BLaER1 treated with 17β-estradiol and CSF1 and Interleukin-3, amounts not matched to agents 10 nM and 100 nM (cell line): ENCODE data around the gene NTM.
"Not testable (repeated sequence)": the region's sequence is repeated elsewhere in the genome, so short reads cannot be mapped to it uniquely, and the experiment has no call there.

ENCODE experiments used
- H3K27ac ChIP-seq, 11 experiments: shearing (Covaris generic); formaldehyde crosslinking; 2 replicates each; pipeline ENCODE4 v1.8.1; 2022
- H3K27me3 ChIP-seq, 11 experiments: shearing (Covaris generic); formaldehyde crosslinking; 2 replicates each; pipeline ENCODE4 v1.8.1; 2022
- H3K36me3 ChIP-seq, 11 experiments: shearing (Covaris generic); formaldehyde crosslinking; 2 replicates each; pipeline ENCODE4 v1.8.1; 2022
- H3K4me1 ChIP-seq, 10 experiments: shearing (Covaris generic); formaldehyde crosslinking; 2 replicates each; pipeline ENCODE4 v1.8.1; 2022
- H3K4me2 ChIP-seq, 11 experiments: shearing (Covaris generic); formaldehyde crosslinking; 2 replicates each; pipeline ENCODE4 v1.8.1; 2022
- H3K4me3 ChIP-seq, 10 experiments: shearing (Covaris generic); formaldehyde crosslinking; 2 replicates each; pipeline ENCODE4 v1.8.1; 2022
- H3K9ac ChIP-seq, 11 experiments: shearing (Covaris generic); formaldehyde crosslinking; 2 replicates each; pipeline ENCODE4 v1.8.1; 2022
- H3K9me3 ChIP-seq, 11 experiments: shearing (Covaris generic); formaldehyde crosslinking; replicated peaks in 1 of 11; 2 replicates each; pipeline ENCODE4 v1.8.1; 2022
- H4K20me1 ChIP-seq, 11 experiments: shearing (Covaris generic); formaldehyde crosslinking; 2 replicates each; pipeline ENCODE4 v1.8.1; 2022
- Cebpa-rat ChIP-seq, 11 experiments: shearing (Covaris generic); IDR thresholded peaks; 2 replicates each; pipeline ENCODE4 v1.8.1; 2022

Gene NTM

DNA sequence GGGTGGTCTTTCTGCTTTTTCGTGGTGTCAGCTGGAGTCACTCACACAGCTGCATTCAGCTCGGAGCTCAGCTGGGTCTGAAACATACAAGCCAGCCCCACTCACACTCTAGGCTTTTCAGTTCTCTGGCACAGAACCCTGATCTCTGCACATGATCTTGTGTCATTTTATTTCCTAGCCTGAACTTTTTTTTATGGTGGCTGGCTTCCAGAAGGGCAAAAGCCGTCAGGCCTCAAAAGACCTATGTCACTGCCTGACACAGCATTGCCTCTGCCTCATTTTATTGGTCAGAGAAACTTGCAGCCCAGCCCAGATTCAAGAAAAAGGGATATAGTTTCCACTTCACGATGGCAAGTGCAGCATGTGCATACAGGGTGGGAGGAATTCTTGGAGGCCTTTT lies 117.8 kb downstream of the NTM start:
- H3K4me3 ChIP-seq: no peak overlapping the region
- no peaks in the 10 kb centered on the region for H3K36me3 ChIP-seq
- H3K9me3 ChIP-seq: no peaks in the 10 kb centered on the region; a peak in 1 of 22 replicates
- H3K27ac ChIP-seq: no peak overlapping the region
- H3K4me1 ChIP-seq: no peaks in the 10 kb centered on the region
- H3K9ac ChIP-seq: no peak overlapping the region
- no peak overlapping the region for H3K4me2 ChIP-seq
- H3K27me3 ChIP-seq: no peaks in the 10 kb centered on the region
- no peak for TF ChIP-seq Cebpa-rat (IDR thresholded peaks at IDR 0.05)
- H4K20me1 ChIP-seq: no peaks in the 10 kb centered on the region; a peak in 1 of 22 replicates

DNA sequence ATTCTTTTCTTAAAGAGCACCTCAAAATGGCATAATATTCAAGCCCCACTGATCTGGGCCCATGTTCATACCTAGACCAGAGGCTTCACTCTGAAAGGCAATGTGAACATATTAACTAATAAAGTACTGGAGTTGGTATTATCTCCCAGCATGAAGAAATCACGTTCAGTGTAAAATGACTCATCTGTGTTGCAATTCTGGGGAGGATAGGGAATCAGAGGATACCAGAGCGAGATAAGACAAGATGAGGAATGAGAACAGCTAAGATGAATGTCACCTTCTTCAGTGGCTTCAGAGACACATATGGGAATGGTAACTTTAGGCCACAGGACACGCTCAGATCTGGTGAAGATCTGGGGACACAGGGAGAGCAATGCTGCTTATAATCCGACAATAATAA lies 121.1 kb downstream of the NTM start:
- no peaks in the 10 kb centered on the region for H3K36me3 ChIP-seq
- H3K9ac ChIP-seq: no peak overlapping the region
- no peak overlapping the region for H3K4me3 ChIP-seq
- no peaks in the 10 kb centered on the region; a peak in 1 of 22 replicates for H4K20me1 ChIP-seq
- H3K9me3 ChIP-seq: no peaks in the 10 kb centered on the region
- H3K27me3 ChIP-seq: no peaks in the 10 kb centered on the region
- TF ChIP-seq Cebpa-rat (IDR thresholded peaks at IDR 0.05): no peak
- no peak overlapping the region for H3K4me2 ChIP-seq
- H3K4me1 ChIP-seq: no peaks in the 10 kb centered on the region
- H3K27ac ChIP-seq: no peak overlapping the region

DNA sequence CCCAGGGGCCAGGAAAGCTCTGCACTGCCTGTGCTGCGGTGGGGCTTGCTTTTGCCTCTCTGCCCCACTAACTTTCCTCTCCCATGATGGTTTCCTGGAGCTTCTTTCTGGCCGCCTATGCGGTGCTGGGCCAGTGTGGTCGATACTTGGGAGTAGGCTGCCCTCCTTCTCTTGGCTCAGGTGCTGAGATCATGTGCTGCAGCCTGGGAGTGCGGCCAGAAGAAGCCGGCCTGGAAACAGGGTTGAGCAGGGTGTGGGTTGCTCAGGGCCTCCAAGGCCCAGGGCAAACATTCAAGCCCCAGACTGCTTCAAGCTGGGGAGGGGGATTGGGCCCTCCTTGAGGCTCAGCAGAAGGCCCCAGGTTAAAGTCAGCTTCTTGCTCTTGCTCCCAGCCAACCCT lies 125.0 kb downstream of the NTM start:
- H3K4me1 ChIP-seq: peaks cover 0 to 8% (median 0%) of the 10 kb centered on the region in 10 experiments; a peak in 1 of 20 replicates
- no peak overlapping the region for H3K27ac ChIP-seq
- H3K4me2 ChIP-seq: no peak overlapping the region
- H4K20me1 ChIP-seq: no peaks in the 10 kb centered on the region; a peak in 1 of 22 replicates
- H3K9ac ChIP-seq: no peak overlapping the region
- no peak for TF ChIP-seq Cebpa-rat (IDR thresholded peaks at IDR 0.05)
- no peaks in the 10 kb centered on the region for H3K36me3 ChIP-seq
- no peaks in the 10 kb centered on the region for H3K9me3 ChIP-seq
- no peak overlapping the region for H3K4me3 ChIP-seq
- no peaks in the 10 kb centered on the region for H3K27me3 ChIP-seq

DNA sequence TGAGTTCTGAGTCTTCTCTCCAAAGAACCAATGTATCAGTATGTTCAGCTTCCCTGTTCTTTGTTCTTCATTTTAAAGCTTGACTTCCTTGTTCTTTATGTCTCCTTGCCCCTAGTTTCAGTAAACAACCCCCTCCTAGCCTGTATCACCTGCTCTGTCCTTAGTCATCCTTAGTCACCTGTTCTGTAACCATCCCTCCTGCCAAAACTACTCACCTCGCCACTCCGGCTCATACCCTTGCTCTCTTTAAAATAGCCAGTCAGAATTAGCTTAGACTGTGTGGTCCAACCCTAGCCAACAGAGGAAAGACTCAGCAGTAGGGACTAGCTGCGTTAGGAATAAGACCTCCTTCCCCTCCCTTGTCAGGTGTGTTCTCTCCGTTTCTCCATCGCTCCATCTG lies 127.3 kb downstream of the NTM start:
- H3K36me3 ChIP-seq, H3K4me3 ChIP-seq, H3K4me1 ChIP-seq, H4K20me1 ChIP-seq, H3K27me3 ChIP-seq, H3K4me2 ChIP-seq, H3K9me3 ChIP-seq, H3K9ac ChIP-seq, H3K27ac ChIP-seq: not testable (repeated sequence)

DNA sequence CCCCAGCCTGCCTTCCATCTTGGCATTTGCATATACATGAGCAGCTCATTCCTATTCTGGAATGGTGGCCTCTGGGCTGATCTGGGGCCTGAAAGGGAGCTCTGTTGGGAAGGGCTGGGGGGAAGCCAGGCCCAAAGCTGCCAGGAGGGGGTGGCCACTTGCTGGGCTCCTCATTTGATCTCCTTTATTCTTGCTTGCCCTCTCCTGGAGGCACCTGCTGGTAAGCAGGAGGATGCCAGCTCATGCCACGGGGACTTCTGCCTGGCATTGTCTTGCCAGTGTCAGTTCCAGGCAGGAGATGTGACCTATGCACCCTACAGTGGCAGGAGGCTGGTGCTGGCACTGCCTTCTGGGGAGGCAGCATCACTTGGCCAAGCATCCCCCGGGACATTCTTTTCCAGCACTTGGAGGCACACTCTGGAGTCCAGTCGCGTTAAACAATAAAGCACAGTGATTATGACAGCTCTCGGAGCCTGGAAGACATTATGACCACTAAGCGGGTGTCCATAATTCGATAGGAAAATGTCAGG lies 128.3 kb downstream of the NTM start:
- Histone ChIP-seq H3K4me2 (no peak overlapping the region), H3K36me3 (no peaks in the 10 kb centered on the region), H3K4me3 (no peak overlapping the region), H3K9me3 (no peaks in the 10 kb centered on the region), H3K4me1 (peaks cover 0 to 8% (median 0%) of the 10 kb centered on the region in 10 experiments; a peak in 1 of 20 replicates), H3K9ac (no peak overlapping the region), H3K27ac (no peak overlapping the region), H4K20me1 (no peaks in the 10 kb centered on the region; a peak in 1 of 22 replicates), H3K27me3 (no peaks in the 10 kb centered on the region)
- no peak for TF ChIP-seq Cebpa-rat (IDR thresholded peaks at IDR 0.05)

DNA sequence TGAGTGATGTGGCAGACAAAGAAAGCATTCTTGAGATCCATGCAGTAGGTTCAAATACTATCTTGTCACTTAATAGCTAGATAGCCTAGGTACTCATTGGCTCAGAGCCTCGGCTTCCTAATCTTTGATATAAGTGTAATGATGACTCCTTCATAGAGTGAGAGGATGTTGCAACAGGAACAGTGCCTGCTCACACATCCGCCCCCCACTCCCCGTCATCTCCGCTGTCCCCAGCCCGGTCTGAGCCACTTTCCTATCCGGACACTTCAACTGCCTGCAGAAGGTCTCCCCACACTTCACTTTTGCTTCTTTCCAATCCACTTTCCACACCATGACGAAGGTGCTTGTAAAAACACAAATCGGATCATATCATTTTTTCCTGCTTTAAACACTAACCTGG lies 128.8 kb downstream of the NTM start:
- H3K27me3 ChIP-seq: no peaks in the 10 kb centered on the region
- H3K27ac ChIP-seq: no peak overlapping the region
- no peaks in the 10 kb centered on the region for H3K36me3 ChIP-seq
- no peaks in the 10 kb centered on the region for H3K9me3 ChIP-seq
- H3K4me2 ChIP-seq: no peak overlapping the region
- H3K4me1 ChIP-seq: peaks cover 0 to 8% (median 0%) of the 10 kb centered on the region in 10 experiments; a peak in 1 of 20 replicates
- no peak for TF ChIP-seq Cebpa-rat (IDR thresholded peaks at IDR 0.05)
- H4K20me1 ChIP-seq: no peaks in the 10 kb centered on the region; a peak in 1 of 22 replicates
- H3K9ac ChIP-seq: no peak overlapping the region
- H3K4me3 ChIP-seq: no peak overlapping the region

DNA sequence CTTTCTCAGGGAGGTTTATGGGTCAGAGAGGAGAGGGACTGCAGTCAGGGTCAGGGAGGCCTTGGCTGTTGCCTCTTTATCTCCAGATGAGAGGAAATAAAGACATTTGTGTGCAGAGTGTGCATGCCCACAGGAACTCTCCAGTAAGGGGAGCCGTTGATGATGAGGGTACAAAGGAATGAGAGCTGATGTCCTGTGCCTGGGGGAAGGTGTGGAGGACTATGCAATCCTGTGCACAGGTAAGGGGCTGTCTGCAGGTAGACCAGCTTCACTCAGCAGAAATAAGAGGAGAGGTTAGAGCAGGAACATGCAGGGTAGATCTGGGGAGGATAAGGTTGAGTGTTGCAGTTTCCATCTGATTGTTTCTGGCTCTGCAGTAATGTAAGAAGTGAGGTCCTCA lies 132.6 kb downstream of the NTM start:
- no peak overlapping the region for H3K9ac ChIP-seq
- H3K27me3 ChIP-seq: no peaks in the 10 kb centered on the region
- no peaks in the 10 kb centered on the region for H3K9me3 ChIP-seq
- no peak for TF ChIP-seq Cebpa-rat (IDR thresholded peaks at IDR 0.05)
- no peak overlapping the region for H3K27ac ChIP-seq
- H3K4me3 ChIP-seq: no peak overlapping the region
- no peaks in the 10 kb centered on the region for H3K4me1 ChIP-seq
- no peak overlapping the region for H3K4me2 ChIP-seq
- no peaks in the 10 kb centered on the region for H4K20me1 ChIP-seq
- H3K36me3 ChIP-seq: no peaks in the 10 kb centered on the region

DNA sequence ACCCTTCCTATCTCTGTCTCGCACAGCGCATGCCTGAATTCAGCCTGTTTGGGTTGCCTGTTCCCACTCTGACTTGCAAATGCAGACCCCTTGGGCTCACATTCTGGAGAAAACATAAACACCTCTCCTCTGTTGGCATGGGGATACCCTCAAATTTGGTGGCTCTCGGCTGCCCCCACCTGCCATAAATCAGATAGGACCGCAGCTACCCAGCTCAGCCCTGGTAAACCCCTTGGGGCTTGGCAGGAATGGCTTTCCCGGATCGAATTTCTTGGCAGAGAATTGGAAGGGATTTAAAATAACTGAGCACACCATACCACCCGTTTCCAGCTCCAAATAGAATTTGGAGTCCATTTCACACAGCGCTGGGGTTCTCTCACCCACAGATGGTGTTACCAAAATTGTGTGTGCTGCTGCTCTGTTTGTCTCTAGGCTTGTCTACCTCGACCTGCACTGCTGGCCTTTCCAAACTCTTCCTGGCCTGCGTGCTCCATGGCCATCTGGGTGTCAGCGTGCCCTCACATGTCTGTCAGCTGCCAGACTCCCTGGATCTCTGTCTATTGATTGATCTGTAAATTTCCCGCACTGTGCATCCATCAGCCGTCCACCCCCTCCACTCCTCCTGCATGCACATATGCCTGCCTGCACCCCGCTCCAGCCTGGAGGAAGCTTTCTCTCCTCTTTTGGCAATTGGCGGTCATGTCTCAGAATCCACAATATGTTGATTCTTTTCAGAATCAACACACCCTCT lies 134.0 kb downstream of the NTM start:
- H3K4me3 ChIP-seq: no peak overlapping the region
- no peaks in the 10 kb centered on the region for H3K9me3 ChIP-seq
- no peak for TF ChIP-seq Cebpa-rat (IDR thresholded peaks at IDR 0.05)
- no peak overlapping the region for H3K9ac ChIP-seq
- H3K36me3 ChIP-seq: no peaks in the 10 kb centered on the region
- H3K27ac ChIP-seq: no peak overlapping the region
- H3K4me2 ChIP-seq: no peak overlapping the region
- no peaks in the 10 kb centered on the region for H4K20me1 ChIP-seq
- H3K4me1 ChIP-seq: no peaks in the 10 kb centered on the region
- H3K27me3 ChIP-seq: no peaks in the 10 kb centered on the region

DNA sequence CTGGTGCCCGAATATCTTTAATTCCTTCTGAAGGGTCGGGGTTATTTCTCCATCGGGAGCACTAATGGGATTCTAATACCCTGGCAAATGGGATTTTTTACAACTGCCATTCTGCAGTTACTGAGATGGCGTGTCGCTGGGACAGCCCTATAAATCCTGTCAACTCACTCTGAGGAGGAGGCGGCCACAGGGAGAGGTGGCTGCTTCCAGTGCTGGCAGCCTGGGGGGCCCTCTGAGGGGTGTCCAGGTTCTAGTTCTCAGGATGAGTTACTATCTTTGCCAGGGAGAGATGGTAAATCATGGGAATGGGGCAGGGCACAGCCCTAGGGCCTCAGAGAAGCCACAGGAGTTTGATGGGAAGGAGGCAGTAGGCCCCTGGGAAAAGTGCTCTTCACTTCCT lies 135.9 kb downstream of the NTM start:
- Histone ChIP-seq H4K20me1 (no peaks in the 10 kb centered on the region), H3K9me3 (no peaks in the 10 kb centered on the region), H3K4me3 (no peak overlapping the region), H3K9ac (no peak overlapping the region), H3K4me1 (no peaks in the 10 kb centered on the region), H3K36me3 (no peaks in the 10 kb centered on the region), H3K27me3 (no peaks in the 10 kb centered on the region), H3K4me2 (no peak overlapping the region), H3K27ac (no peak overlapping the region)
- TF ChIP-seq Cebpa-rat (IDR thresholded peaks at IDR 0.05): no peak

DNA sequence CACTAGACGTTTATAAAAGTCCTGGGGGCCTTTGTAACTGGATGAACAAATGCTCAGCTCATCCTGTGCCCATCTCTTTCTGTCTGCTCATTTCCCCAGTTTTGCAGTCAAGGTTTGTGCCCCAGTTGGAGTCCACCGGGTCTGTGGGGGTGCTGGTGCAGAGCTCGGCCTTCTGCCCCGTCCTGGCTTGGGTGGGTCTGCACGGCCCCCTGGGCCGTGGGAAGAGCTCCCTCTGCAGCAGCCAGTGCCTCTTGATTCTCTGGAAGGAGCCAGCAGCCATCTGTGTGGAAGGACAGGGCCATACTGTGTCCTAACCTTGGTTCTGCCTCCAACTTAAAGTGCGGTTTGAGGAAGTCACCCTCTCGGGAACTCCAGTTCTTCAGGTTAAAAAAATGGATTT lies 140.2 kb downstream of the NTM start:
- Histone ChIP-seq H3K9ac (no peak overlapping the region), H3K4me2 (no peak overlapping the region), H3K9me3 (no peaks in the 10 kb centered on the region), H3K36me3 (no peaks in the 10 kb centered on the region), H3K27me3 (no peaks in the 10 kb centered on the region), H4K20me1 (no peaks in the 10 kb centered on the region), H3K4me3 (no peak overlapping the region), H3K27ac (no peak overlapping the region), H3K4me1 (no peaks in the 10 kb centered on the region)
- no peak for TF ChIP-seq Cebpa-rat (IDR thresholded peaks at IDR 0.05)
